Neural cell (in vitro differentiated cells): ENCODE measurements around the gene PRSS50. TPM values are rescaled to one million over a fixed set of nuclear protein-coding genes. Genes with fewer than 3 reads are reported as not detected.

Source experiments
- H2AFZ ChIP-seq: fragments of 200-600, 300-800 bp; sonication (generic), shearing (Covaris generic); 2 replicates; pipeline ENCODE4 v1.6.0; 2014; ENCODE audit warnings: low read depth, mild to moderate bottlenecking, antibody characterized with exemption, low read length, moderate library complexity
- H3F3A ChIP-seq: fragments of 200-600 bp; shearing (Covaris generic); 2 replicates; pipeline ENCODE4 v1.6.1; 2016; ENCODE audit warnings: mild to moderate bottlenecking, moderate library complexity, mixed read lengths, antibody characterized with exemption, low read length; ENCODE audit not compliant: insufficient read depth, poor library complexity, severe bottlenecking
- H3K27ac ChIP-seq: fragments of 200-600, 300-800 bp; sonication (generic), shearing (Covaris generic); 2 replicates; pipeline ENCODE4 v1.5.1; 2014; ENCODE audit warnings: mild to moderate bottlenecking, low read length, moderate library complexity
- H3K27me3 ChIP-seq: fragments of 300-800, 200-600 bp; sonication (generic), shearing (Covaris generic); 2 replicates; pipeline ENCODE4 v1.6.0; 2014; ENCODE audit warnings: mild to moderate bottlenecking, low read depth, low read length, moderate library complexity; ENCODE audit not compliant: insufficient read depth
- H3K36me3 ChIP-seq: fragments of 300-800, 200-600 bp; sonication (generic), shearing (Covaris generic); 2 replicates; pipeline ENCODE4 v1.5.1; 2014; ENCODE audit warnings: mild to moderate bottlenecking, antibody characterized with exemption, low read length, moderate library complexity; ENCODE audit not compliant: insufficient read depth
- H3K4me2 ChIP-seq: fragments of 300-800, 200-600 bp; sonication (generic), shearing (Covaris generic); 2 replicates; pipeline ENCODE4 v1.6.0; 2014; ENCODE audit warnings: mild to moderate bottlenecking, low read length
- H3K4me3 ChIP-seq: fragments of 300-800, 200-600 bp; sonication (generic), shearing (Covaris generic); 2 replicates; pipeline ENCODE4 v1.5.1; 2014; ENCODE audit warnings: mild to moderate bottlenecking, low read length, moderate library complexity
- H3K79me2 ChIP-seq: fragments of 200-600 bp; shearing (Covaris generic); replicated peaks from 2 replicates; pipeline ENCODE4 v1.6.0; 2014; ENCODE audit warnings: mild to moderate bottlenecking, low read length, moderate library complexity; ENCODE audit not compliant: insufficient read depth
- H3K9ac ChIP-seq: fragments of 300-800, 200-600 bp; sonication (generic), shearing (Covaris generic); 2 replicates; pipeline ENCODE4 v1.6.1; 2016; ENCODE audit warnings: mild to moderate bottlenecking, low read length, mixed read lengths
- H3K9me2 ChIP-seq: fragments of 200-600 bp; shearing (Covaris generic); 2 replicates; pipeline ENCODE4 v1.6.1; 2016; ENCODE audit warnings: mild to moderate bottlenecking, low read length, mixed read lengths; ENCODE audit not compliant: insufficient read depth
- H3K9me3 ChIP-seq: fragments of 200-600, 300-800 bp; sonication (generic), shearing (Covaris generic); 2 replicates; pipeline ENCODE4 v1.6.1; 2016; ENCODE audit warnings: mild to moderate bottlenecking, mixed run types, low read length, moderate library complexity, mixed read lengths
- H4K20me1 ChIP-seq: fragments of 200-600 bp; shearing (Covaris generic); 2 replicates; pipeline ENCODE4 v1.6.1; 2016; ENCODE audit warnings: mild to moderate bottlenecking, mixed run types; ENCODE audit not compliant: insufficient read depth
- CTCF ChIP-seq: fragments of 450-650 bp; IDR thresholded peaks from 2 replicates; pipeline ENCODE4 v1.5.1; 2014; ENCODE audit warnings: antibody characterized with exemption, mild to moderate bottlenecking, moderate library complexity; ENCODE audit not compliant: poor library complexity, severe bottlenecking
- EP300 ChIP-seq: fragments of 450-650 bp; conservative IDR thresholded peaks from 2 replicates; pipeline ENCODE4 v1.6.1; 2014; ENCODE audit warnings: antibody characterized with exemption, mild to moderate bottlenecking, moderate library complexity; ENCODE audit not compliant: poor library complexity, severe bottlenecking
- EZH2 ChIP-seq: fragments of 200-600, 300-800 bp; shearing (Covaris generic), sonication (generic); IDR thresholded peaks from 2 replicates; pipeline ENCODE4 v1.6.1; 2014; ENCODE audit warnings: antibody characterized with exemption, low read length, borderline replicate concordance, mild to moderate bottlenecking; ENCODE audit not compliant: insufficient read depth, poor library complexity, severe bottlenecking
- MXI1 ChIP-seq: fragments of 450-650 bp; conservative IDR thresholded peaks from 2 replicates; pipeline ENCODE4 v1.6.1; 2014; ENCODE audit warnings: antibody characterized with exemption, mild to moderate bottlenecking; ENCODE audit not compliant: poor library complexity, severe bottlenecking
- POLR2AphosphoS5 ChIP-seq: IDR thresholded peaks from 2 replicates; pipeline ENCODE4 v1.6.1; 2012
- RAD21 ChIP-seq: fragments of 450-650 bp; conservative IDR thresholded peaks from 2 replicates; pipeline ENCODE4 v1.6.1; 2014; ENCODE audit warnings: antibody characterized with exemption, mild to moderate bottlenecking, moderate library complexity
- REST ChIP-seq: IDR thresholded peaks from 2 replicates; pipeline ENCODE4 v1.6.1; 2012; ENCODE audit warnings: borderline replicate concordance
- SMC3 ChIP-seq: fragments of 450-650 bp; conservative IDR thresholded peaks from 2 replicates; pipeline ENCODE4 v1.6.1; 2014; ENCODE audit warnings: antibody characterized with exemption, mild to moderate bottlenecking, moderate library complexity; ENCODE audit not compliant: poor library complexity
- TAF1 ChIP-seq: IDR thresholded peaks from 2 replicates; pipeline ENCODE4 v1.6.1; 2012; ENCODE audit warnings: low read depth
- polyA plus RNA-seq: library from polyadenylated mRNA; depleted of rRNA; stranded (reverse); fragments of >200 nt; gene quantifications from 2 replicates; pipeline ENCODE4 v1.2.3, GENCODE V29; 2014

PRSS50 gene
- polyA plus RNA-seq, 1 donor from 2014 or later: not detected

- Histone ChIP-seq H3K4me3 (no peak overlapping the region), H3K9ac (no peak overlapping the region), H3K27ac (no peak overlapping the region), H3K36me3 (no peaks in the 10 kb centered on the region), H3F3A (no peaks in the 10 kb centered on the region), H3K9me2 (no peaks in the 10 kb centered on the region), H3K4me2 (no peak overlapping the region), H3K27me3 (no peaks in the 10 kb centered on the region), H3K79me2 (no peaks in the 10 kb centered on the region), H4K20me1 (no peaks in the 10 kb centered on the region), H3K9me3 (no peaks in the 10 kb centered on the region), H2AFZ (no peak overlapping the region)
- TF ChIP-seq CTCF (no peak), MXI1 (no peak), RAD21 (no peak)
Observed at GRCh38 chr3:46712191-46713049, 5.2 kb downstream of the PRSS50 start.

GRCh38 chr3:46711760-46712159 lies 5.9 kb downstream of the PRSS50 start:
- Histone ChIP-seq H3F3A (no peaks in the 10 kb centered on the region), H3K9ac (no peak overlapping the region), H3K27me3 (no peaks in the 10 kb centered on the region), H3K9me3 (no peaks in the 10 kb centered on the region), H3K36me3 (no peaks in the 10 kb centered on the region), H3K79me2 (no peaks in the 10 kb centered on the region), H3K4me2 (no peak overlapping the region), H4K20me1 (no peaks in the 10 kb centered on the region), H2AFZ (no peak overlapping the region), H3K9me2 (no peaks in the 10 kb centered on the region), H3K4me3 (no peak overlapping the region), H3K27ac (no peak overlapping the region)
- TF ChIP-seq EZH2 (no peak), POLR2AphosphoS5 (no peak), MXI1 (no peak), SMC3 (no peak), CTCF (no peak), RAD21 (no peak), TAF1 (no peak), REST (no peak), EP300 (no peak)
